SHP77 treated with DMSO at 0.1 percent for 48 hours (cell line): Measurements from ENCODE around the gene KIF2C.
"Not testable (repeated sequence)": the region's sequence is repeated elsewhere in the genome, so short reads cannot be mapped to it uniquely, and the experiment has no call there.

Experiments
- DNase-seq: peaks from one replicate; lab custom pipeline; 2025; lab: John Stamatoyannopoulos, UW

The KIF2C gene

GRCh38 chr1:44739307-44740178 lies at the start of gene KIF2C:
KIF2C (plus strand) TSS chr1:44739837; CDS start chr1:44739933, 96 bp downstream.
- peak; percentile 94 for DNase-seq

GRCh38 chr1:44693159-44693558 lies 46.5 kb upstream of the KIF2C start:
- DNase-seq, result no peak

GRCh38 chr1:44693900-44694299 lies 45.7 kb upstream of the KIF2C start:
- DNase-seq, result no peak

- DNase-seq, result no peak
These were observed 44.7 kb upstream of the KIF2C start for GRCh38 chr1:44694863-44695478.

GRCh38 chr1:44695671-44696070 lies 44.0 kb upstream of the KIF2C start:
- no peak for DNase-seq

- no peak for DNase-seq
These were observed 43.5 kb upstream of the KIF2C start for GRCh38 chr1:44696101-44696500.

GRCh38 chr1:44696789-44697345 lies 42.8 kb upstream of the KIF2C start:
- DNase-seq, result no peak

- DNase-seq, result no peak
These were observed 41.5 kb upstream of the KIF2C start for GRCh38 chr1:44698138-44698537.

GRCh38 chr1:44699375-44699774 lies 40.3 kb upstream of the KIF2C start:
- DNase-seq, result not testable (repeated sequence)

- DNase-seq, result no peak
These were observed 39.1 kb upstream of the KIF2C start for GRCh38 chr1:44700573-44700972.

GRCh38 chr1:44701141-44701573 lies 38.5 kb upstream of the KIF2C start:
- no peak for DNase-seq

- no peak for DNase-seq
These were observed 34.2 kb upstream of the KIF2C start for GRCh38 chr1:44705470-44705869.

GRCh38 chr1:44705938-44706337 lies 33.7 kb upstream of the KIF2C start:
- no peak for DNase-seq

- no peak for DNase-seq
These were observed 32.3 kb upstream of the KIF2C start for GRCh38 chr1:44707112-44707881.

- DNase-seq, result peak; percentile 21
These were observed 31.4 kb upstream of the KIF2C start for GRCh38 chr1:44707959-44708831.

GRCh38 chr1:44713321-44713781 lies 26.3 kb upstream of the KIF2C start:
- DNase-seq, result peak; percentile 20

- DNase-seq, result no peak
These were observed 25.1 kb upstream of the KIF2C start for GRCh38 chr1:44714532-44714931.

- peak; percentile 40 for DNase-seq
These were observed 24.6 kb upstream of the KIF2C start for GRCh38 chr1:44714944-44715571.

- no peak for DNase-seq
These were observed 22.5 kb upstream of the KIF2C start for GRCh38 chr1:44717156-44717555.

GRCh38 chr1:44717653-44718052 lies 22.0 kb upstream of the KIF2C start:
- no peak for DNase-seq

GRCh38 chr1:44718091-44718490 lies 21.5 kb upstream of the KIF2C start:
- DNase-seq, result no peak
